Panc1 (cell line): Measurements from ENCODE around the gene HMGA1. TPM values are rescaled to one million over a fixed set of nuclear protein-coding genes. Genes with fewer than 3 reads are reported as not detected.
"Not testable (repeated sequence)": the region's sequence is repeated elsewhere in the genome, so short reads cannot be mapped to it uniquely, and the experiment has no call there.

Experiments
- ATAC-seq: fragments of 200-7000 bp; cut with Tn5 transposase; 2 replicates; pipeline ENCODE4 v1.9.1; 2020; ENCODE audit warnings: mild to moderate bottlenecking, moderate library complexity
- BruUV-seq: library from RNA; stranded (reverse); fragments of 400-500 nt; replicated peaks from 2 replicates; lab custom pipeline; 2021; lab: Mats Ljungman, UMichigan
- CTCF ChIA-PET: fragments of 300-600 bp; sonication (Branson Sonifier 250); formaldehyde crosslinking; loops from one replicate; lab custom pipeline; 2022; ENCODE audit warnings: antibody characterized with exemption; lab: Charles Lee
- POLR2A ChIA-PET: fragments of 300-600 bp; sonication (Branson Sonifier 250); formaldehyde crosslinking; loops from one replicate; lab custom pipeline; 2022; ENCODE audit warnings: antibody characterized with exemption; lab: Charles Lee
- DNase-seq: peaks from one replicate; pipeline ENCODE4 v3.0.0-alpha.2; 2010; ENCODE audit warnings: low read depth, low spot score
- H3K27ac ChIP-seq: 2 replicates; pipeline ENCODE4 v1.5.1; 2011; ENCODE audit warnings: mild to moderate bottlenecking, low read length, inconsistent platforms
- H3K27me3 ChIP-seq: fragments of 200-500 bp; sonication (Bioruptor generic); 2 replicates; pipeline ENCODE4 v1.6.0; 2014; ENCODE audit warnings: low read length, inconsistent platforms; ENCODE audit not compliant: control insufficient read depth, insufficient read depth
- H3K36me3 ChIP-seq: fragments of 200-500 bp; sonication (Bioruptor generic); 2 replicates; pipeline ENCODE4 v1.5.1; 2014; ENCODE audit warnings: inconsistent platforms, mild to moderate bottlenecking, low read length, moderate library complexity; ENCODE audit not compliant: control insufficient read depth, insufficient read depth
- H3K4me1 ChIP-seq: 2 replicates; pipeline ENCODE4 v1.5.1; 2011; ENCODE audit warnings: inconsistent platforms, mild to moderate bottlenecking, low read length, moderate library complexity; ENCODE audit not compliant: control insufficient read depth, insufficient read depth
- H3K4me3 ChIP-seq, 2 experiments: 2 replicates each; pipeline ENCODE4 v1.5.1; 2011 to 2012; ENCODE audit warnings: low read depth in 2 of 2, low read length in 2 of 2, mild to moderate bottlenecking in 2 of 2, inconsistent platforms in 1 of 2, moderate library complexity in 1 of 2
- H3K9me3 ChIP-seq: fragments of 200-500 bp; sonication (Bioruptor generic); 2 replicates; pipeline ENCODE4 v1.5.1; 2014; ENCODE audit warnings: low read depth, mild to moderate bottlenecking, inconsistent platforms, low read length, moderate library complexity; ENCODE audit not compliant: control insufficient read depth, insufficient read depth
- CTCF ChIP-seq: fragments of 450-650 bp; IDR thresholded peaks from 2 replicates; pipeline ENCODE4 v1.5.1; 2017; ENCODE audit warnings: mild to moderate bottlenecking
- POLR2AphosphoS5 ChIP-seq: IDR thresholded peaks from 2 replicates; pipeline ENCODE4 v1.6.1; 2012; ENCODE audit warnings: mild to moderate bottlenecking, low read depth, low read length, moderate library complexity
- SIN3A ChIP-seq: IDR thresholded peaks from 2 replicates; pipeline ENCODE4 v1.6.1; 2012; ENCODE audit warnings: low read depth, mild to moderate bottlenecking, low read length, moderate library complexity, borderline replicate concordance; ENCODE audit not compliant: insufficient read depth
- TCF7L2 ChIP-seq: IDR thresholded peaks from 2 replicates; pipeline ENCODE4 v1.6.1; 2011; ENCODE audit warnings: mild to moderate bottlenecking, low read depth, low read length, inconsistent platforms
- in situ Hi-C: cut with HindIII; loops from 2 replicates; pipeline ENCODE4 v1.10.0; 2016; ENCODE audit warnings: low sequenced_read_pairs, low pct_unique_long_range_greater_than_20kb
- intact Hi-C: fragments of 100-400 bp; cut with micrococcal nuclease; formaldehyde crosslinking; loops from one replicate; pipeline ENCODE4 v1.10.0; 2022; ENCODE audit not compliant: unreplicated experiment
- total RNA-seq: library from RNA; stranded (reverse); gene quantifications from one replicate; pipeline ENCODE4 v1.2.1, GENCODE V29; 2021; ENCODE audit not compliant: unreplicated experiment
- TF ChIP-seq, protein P1 (sequence below), 2 experiments: IDR thresholded peaks; 2 replicates each; pipeline ENCODE4 v1.6.1; 2011 to 2012; ENCODE audit warnings: low read depth in 2 of 2, control low read depth in 1 of 2, low read length in 1 of 2, mild to moderate bottlenecking in 1 of 2, moderate library complexity in 1 of 2; ENCODE audit not compliant: insufficient read depth in 1 of 2

The HMGA1 gene
- total RNA-seq, 1 experiment from 2014 or later, result 444 TPM

DNA sequence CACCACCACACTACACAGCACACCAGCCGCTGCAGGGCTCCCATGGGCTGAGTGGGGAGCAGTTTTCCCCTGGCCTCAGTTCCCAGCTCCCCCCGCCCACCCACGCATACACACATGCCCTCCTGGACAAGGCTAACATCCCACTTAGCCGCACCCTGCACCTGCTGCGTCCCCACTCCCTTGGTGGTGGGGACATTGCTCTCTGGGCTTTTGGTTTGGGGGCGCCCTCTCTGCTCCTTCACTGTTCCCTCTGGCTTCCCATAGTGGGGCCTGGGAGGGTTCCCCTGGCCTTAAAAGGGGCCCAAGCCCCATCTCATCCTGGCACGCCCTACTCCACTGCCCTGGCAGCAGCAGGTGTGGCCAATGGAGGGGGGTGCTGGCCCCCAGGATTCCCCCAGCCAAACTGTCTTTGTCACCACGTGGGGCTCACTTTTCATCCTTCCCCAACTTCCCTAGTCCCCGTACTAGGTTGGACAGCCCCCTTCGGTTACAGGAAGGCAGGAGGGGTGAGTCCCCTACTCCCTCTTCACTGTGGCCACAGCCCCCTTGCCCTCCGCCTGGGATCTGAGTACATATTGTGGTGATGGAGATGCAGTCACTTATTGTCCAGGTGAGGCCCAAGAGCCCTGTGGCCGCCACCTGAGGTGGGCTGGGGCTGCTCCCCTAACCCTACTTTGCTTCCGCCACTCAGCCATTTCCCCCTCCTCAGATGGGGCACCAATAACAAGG lies 8.5 kb downstream of the HMGA1 start:
- H3K4me3 ChIP-seq, in situ Hi-C loops, ATAC-seq, H3K36me3 ChIP-seq, BruUV-seq, H3K27me3 ChIP-seq, DNase-seq, H3K9me3 ChIP-seq: not testable (repeated sequence)
- ChIA-PET POLR2A (interaction anchor here (0.6 kb wide), 1 partner anchor 897 kb away, joined by 7 read pairs; no protein-coding TSS in a partner anchor), CTCF (interaction anchor here (0.6 kb wide), 2 partner anchors 82 to 150 kb away, joined by 5 to 6 read pairs; no protein-coding TSS in a partner anchor)
- intact Hi-C loops, result loop anchor here (5.0 kb wide), 2 partner anchors 172 to 362 kb away; no protein-coding TSS in a partner anchor
- peaks cover 79% of the 10 kb centered on the region for H3K4me1 ChIP-seq
- peak overlapping the region; percentile 54; the same call in 1 of the 2 replicates for H3K27ac ChIP-seq

- peaks cover 75% of the 10 kb centered on the region for H3K4me1 ChIP-seq
- H3K27me3 ChIP-seq, H3K9me3 ChIP-seq, DNase-seq, ATAC-seq, H3K36me3 ChIP-seq, H3K4me3 ChIP-seq, in situ Hi-C loops: not testable (repeated sequence)
- POLR2A ChIA-PET, result interaction anchor here (0.6 kb wide), 1 partner anchor 896 kb away, joined by 7 read pairs; no protein-coding TSS in a partner anchor
- H3K27ac ChIP-seq, result peak overlapping the region; percentile 59; the same call in 1 of the 2 replicates
- intact Hi-C loops, result loop anchor here (5.0 kb wide), 2 partner anchors 172 to 362 kb away; no protein-coding TSS in a partner anchor
- CTCF ChIA-PET, result interaction anchor here (0.6 to 3.7 kb wide), 3 partner anchors 50 to 169 kb away, joined by 3 to 21 read pairs (median 4); no protein-coding TSS in a partner anchor
- TSS peak; percentile 83 for BruUV-seq
Observed at GRCh38 chr6:34245761-34246140, 9.1 kb downstream of the HMGA1 start.

DNA sequence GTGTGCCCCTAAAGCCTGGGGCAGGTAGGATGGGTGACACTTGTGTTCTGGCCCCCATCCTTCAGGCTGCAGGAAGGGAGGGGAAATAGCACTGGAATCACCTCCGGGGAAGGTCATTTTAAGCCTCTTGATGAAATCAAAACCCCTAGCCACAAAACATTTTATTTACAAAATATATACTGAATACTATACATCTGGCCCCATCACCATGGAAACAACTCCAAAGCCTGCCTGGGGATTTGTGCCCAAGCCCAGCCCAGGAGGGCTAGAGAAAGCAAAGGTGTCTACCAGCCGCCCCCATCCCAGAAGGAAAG lies 9.5 kb downstream of the HMGA1 start:
- H3K27me3 ChIP-seq, result no peaks in the 10 kb centered on the region
- ChIA-PET CTCF (interaction anchor here (0.6 to 3.7 kb wide), 3 partner anchors 50 to 168 kb away, joined by 3 to 21 read pairs (median 4); no protein-coding TSS in a partner anchor), POLR2A (interaction anchor here (0.6 kb wide), 1 partner anchor 896 kb away, joined by 7 read pairs; no protein-coding TSS in a partner anchor)
- H3K4me3 ChIP-seq, result no peak overlapping the region
- H3K36me3 ChIP-seq, result peaks cover 4% of the 10 kb centered on the region; the same call in 1 of the 2 replicates
- in situ Hi-C loops, result no loop called here
- intact Hi-C loops, result loop anchor here (5.0 kb wide), 2 partner anchors 171 to 361 kb away; no protein-coding TSS in a partner anchor
- H3K27ac ChIP-seq, result peak overlapping the region; percentile 59; the same call in 1 of the 2 replicates
- BruUV-seq, result no TSS peak
- TF ChIP-seq TCF7L2 (no peak), SIN3A (no peak), POLR2AphosphoS5 (no peak), CTCF (no peak)
- TF ChIP-seq, protein P1, sequence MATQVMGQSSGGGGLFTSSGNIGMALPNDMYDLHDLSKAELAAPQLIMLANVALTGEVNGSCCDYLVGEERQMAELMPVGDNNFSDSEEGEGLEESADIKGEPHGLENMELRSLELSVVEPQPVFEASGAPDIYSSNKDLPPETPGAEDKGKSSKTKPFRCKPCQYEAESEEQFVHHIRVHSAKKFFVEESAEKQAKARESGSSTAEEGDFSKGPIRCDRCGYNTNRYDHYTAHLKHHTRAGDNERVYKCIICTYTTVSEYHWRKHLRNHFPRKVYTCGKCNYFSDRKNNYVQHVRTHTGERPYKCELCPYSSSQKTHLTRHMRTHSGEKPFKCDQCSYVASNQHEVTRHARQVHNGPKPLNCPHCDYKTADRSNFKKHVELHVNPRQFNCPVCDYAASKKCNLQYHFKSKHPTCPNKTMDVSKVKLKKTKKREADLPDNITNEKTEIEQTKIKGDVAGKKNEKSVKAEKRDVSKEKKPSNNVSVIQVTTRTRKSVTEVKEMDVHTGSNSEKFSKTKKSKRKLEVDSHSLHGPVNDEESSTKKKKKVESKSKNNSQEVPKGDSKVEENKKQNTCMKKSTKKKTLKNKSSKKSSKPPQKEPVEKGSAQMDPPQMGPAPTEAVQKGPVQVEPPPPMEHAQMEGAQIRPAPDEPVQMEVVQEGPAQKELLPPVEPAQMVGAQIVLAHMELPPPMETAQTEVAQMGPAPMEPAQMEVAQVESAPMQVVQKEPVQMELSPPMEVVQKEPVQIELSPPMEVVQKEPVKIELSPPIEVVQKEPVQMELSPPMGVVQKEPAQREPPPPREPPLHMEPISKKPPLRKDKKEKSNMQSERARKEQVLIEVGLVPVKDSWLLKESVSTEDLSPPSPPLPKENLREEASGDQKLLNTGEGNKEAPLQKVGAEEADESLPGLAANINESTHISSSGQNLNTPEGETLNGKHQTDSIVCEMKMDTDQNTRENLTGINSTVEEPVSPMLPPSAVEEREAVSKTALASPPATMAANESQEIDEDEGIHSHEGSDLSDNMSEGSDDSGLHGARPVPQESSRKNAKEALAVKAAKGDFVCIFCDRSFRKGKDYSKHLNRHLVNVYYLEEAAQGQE (IDR thresholded peaks at IDR 0.05; ENCODE audit: insufficient read depth in 1 of 2, low read depth in 2 of 2, low read length in 1 of 2), result no peak
- H3K4me1 ChIP-seq, result peaks cover 74% of the 10 kb centered on the region
- no peak for ATAC-seq
- no peak for DNase-seq
- no peaks in the 10 kb centered on the region for H3K9me3 ChIP-seq
